GM19328 (cell line): ENCODE results near the gene IMPG2.

Experiments used
- ATAC-seq: cut with Tn5 transposase; IDR thresholded peaks from one replicate; pipeline ENCODE4 v1.9.1; 2021; ENCODE audit warnings: mild to moderate bottlenecking, moderate library complexity; ENCODE audit not compliant: unreplicated experiment

The IMPG2 gene

GRCh38 chr3:101189796-101190195 is 130.6 kb downstream of the IMPG2 start:
- no peak for ATAC-seq

GRCh38 chr3:101189176-101189575 is 131.2 kb downstream of the IMPG2 start:
- no peak for ATAC-seq

GRCh38 chr3:101185341-101185740 is 135.0 kb downstream of the IMPG2 start:
- no peak for ATAC-seq

GRCh38 chr3:101184111-101184510 is 136.3 kb downstream of the IMPG2 start:
- ATAC-seq = no peak

GRCh38 chr3:101183151-101183550 is 137.2 kb downstream of the IMPG2 start:
- no peak for ATAC-seq

GRCh38 chr3:101182734-101183133 is 137.6 kb downstream of the IMPG2 start:
- ATAC-seq = no peak

- no peak for ATAC-seq
These were observed 138.6 kb downstream of the IMPG2 start for GRCh38 chr3:101181801-101182200.

- no peak for ATAC-seq
These were observed 140.7 kb downstream of the IMPG2 start for GRCh38 chr3:101179637-101180036.

- ATAC-seq = no peak
These were observed 142.8 kb downstream of the IMPG2 start for GRCh38 chr3:101177577-101177976.
